ENCODE measurements around the gene MCCD1. TPM values are rescaled to one million over a fixed set of nuclear protein-coding genes. Genes with fewer than 3 reads are reported as not detected.

MCCD1 gene
- total RNA-seq, 1 experiment from 2014 or later: not detected

DNA sequence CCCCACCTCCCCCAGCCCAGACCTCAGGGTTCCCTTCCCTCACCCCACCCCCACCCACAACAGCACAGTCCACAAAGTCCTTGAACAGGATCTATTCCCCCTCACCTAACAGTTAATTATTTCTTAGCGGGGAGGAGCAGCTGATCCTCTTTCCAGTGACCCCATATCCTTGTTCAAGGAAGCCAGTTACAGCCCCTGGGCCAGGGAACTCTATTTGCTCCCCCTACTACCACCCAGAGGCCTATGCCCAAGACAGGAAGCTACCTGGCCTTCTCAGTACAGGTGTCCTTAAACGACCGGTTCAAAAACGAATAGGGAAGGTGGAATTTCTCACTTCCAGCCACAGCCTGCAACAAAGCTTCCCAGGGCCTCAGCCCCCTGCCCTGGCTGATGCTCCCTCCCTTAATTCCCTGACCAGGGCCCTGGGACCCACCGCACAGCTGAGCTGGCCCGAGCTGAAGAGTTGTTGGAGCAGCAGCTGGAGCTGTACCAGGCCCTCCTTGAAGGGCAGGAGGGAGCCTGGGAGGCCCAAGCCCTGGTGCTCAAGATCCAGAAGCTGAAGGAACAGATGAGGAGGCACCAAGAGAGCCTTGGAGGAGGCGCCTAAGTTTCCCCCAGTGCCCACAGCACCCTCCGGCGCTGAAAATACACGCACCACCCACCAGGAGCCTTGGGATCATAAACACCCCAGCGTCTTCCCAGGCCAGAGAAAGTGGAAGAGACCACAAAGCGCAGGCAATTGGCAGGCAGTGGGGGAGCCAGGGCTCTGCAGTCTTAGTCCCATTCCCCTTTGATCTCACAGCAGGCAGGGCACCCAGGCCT is 778 bp downstream of the MCCD1 start:
- no peak overlapping the region for H3K4me3 ChIP-seq (ENCODE audit: low read depth in 2 of 2, low read length in 2 of 2)
- CTCF ChIA-PET: no interaction called here
- H3K36me3 ChIP-seq (ENCODE audit: control insufficient read depth, insufficient read depth, low read length): peaks cover 23% of the 10 kb centered on the region
- DNase-seq (ENCODE audit: low read depth, low spot score) (no peak), ATAC-seq (peak; percentile 48)
- POLR2A ChIA-PET: interaction anchor here (0.7 kb wide), 1 partner anchor 12 kb away, joined by 3 read pairs; the partner anchor contains the start of gene DDX39B
- H3K4me1 ChIP-seq (ENCODE audit: control insufficient read depth, insufficient read depth, low read length): peaks cover 4% of the 10 kb centered on the region; the same call in 1 of the 2 replicates
- BruUV-seq (replicated peaks): no TSS peak
- intact Hi-C loops (cut with micrococcal nuclease; ENCODE audit: unreplicated experiment) (no loop called here), in situ Hi-C loops (cut with HindIII; ENCODE audit: low pct_unique_long_range_greater_than_20kb, low sequenced_read_pairs) (no loop called here)
- H3K27ac ChIP-seq (ENCODE audit: low read length): no peak overlapping the region
- no peaks in the 10 kb centered on the region for H3K27me3 ChIP-seq (ENCODE audit: control insufficient read depth, insufficient read depth, low read length)
- TF ChIP-seq, protein P1, sequence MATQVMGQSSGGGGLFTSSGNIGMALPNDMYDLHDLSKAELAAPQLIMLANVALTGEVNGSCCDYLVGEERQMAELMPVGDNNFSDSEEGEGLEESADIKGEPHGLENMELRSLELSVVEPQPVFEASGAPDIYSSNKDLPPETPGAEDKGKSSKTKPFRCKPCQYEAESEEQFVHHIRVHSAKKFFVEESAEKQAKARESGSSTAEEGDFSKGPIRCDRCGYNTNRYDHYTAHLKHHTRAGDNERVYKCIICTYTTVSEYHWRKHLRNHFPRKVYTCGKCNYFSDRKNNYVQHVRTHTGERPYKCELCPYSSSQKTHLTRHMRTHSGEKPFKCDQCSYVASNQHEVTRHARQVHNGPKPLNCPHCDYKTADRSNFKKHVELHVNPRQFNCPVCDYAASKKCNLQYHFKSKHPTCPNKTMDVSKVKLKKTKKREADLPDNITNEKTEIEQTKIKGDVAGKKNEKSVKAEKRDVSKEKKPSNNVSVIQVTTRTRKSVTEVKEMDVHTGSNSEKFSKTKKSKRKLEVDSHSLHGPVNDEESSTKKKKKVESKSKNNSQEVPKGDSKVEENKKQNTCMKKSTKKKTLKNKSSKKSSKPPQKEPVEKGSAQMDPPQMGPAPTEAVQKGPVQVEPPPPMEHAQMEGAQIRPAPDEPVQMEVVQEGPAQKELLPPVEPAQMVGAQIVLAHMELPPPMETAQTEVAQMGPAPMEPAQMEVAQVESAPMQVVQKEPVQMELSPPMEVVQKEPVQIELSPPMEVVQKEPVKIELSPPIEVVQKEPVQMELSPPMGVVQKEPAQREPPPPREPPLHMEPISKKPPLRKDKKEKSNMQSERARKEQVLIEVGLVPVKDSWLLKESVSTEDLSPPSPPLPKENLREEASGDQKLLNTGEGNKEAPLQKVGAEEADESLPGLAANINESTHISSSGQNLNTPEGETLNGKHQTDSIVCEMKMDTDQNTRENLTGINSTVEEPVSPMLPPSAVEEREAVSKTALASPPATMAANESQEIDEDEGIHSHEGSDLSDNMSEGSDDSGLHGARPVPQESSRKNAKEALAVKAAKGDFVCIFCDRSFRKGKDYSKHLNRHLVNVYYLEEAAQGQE (IDR thresholded peaks at IDR 0.05; ENCODE audit: insufficient read depth in 1 of 2, low read depth in 2 of 2, low read length in 1 of 2): no peak
- TF ChIP-seq SIN3A (IDR thresholded peaks at IDR 0.05; ENCODE audit: borderline replicate concordance, insufficient read depth, low read depth, low read length): no peak
- TF ChIP-seq, protein P2, sequence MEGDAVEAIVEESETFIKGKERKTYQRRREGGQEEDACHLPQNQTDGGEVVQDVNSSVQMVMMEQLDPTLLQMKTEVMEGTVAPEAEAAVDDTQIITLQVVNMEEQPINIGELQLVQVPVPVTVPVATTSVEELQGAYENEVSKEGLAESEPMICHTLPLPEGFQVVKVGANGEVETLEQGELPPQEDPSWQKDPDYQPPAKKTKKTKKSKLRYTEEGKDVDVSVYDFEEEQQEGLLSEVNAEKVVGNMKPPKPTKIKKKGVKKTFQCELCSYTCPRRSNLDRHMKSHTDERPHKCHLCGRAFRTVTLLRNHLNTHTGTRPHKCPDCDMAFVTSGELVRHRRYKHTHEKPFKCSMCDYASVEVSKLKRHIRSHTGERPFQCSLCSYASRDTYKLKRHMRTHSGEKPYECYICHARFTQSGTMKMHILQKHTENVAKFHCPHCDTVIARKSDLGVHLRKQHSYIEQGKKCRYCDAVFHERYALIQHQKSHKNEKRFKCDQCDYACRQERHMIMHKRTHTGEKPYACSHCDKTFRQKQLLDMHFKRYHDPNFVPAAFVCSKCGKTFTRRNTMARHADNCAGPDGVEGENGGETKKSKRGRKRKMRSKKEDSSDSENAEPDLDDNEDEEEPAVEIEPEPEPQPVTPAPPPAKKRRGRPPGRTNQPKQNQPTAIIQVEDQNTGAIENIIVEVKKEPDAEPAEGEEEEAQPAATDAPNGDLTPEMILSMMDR (IDR thresholded peaks at IDR 0.05): no peak
- TF ChIP-seq TCF7L2 (IDR thresholded peaks at IDR 0.05; ENCODE audit: low read depth, low read length): no peak
- TF ChIP-seq POLR2AphosphoS5 (IDR thresholded peaks at IDR 0.05; ENCODE audit: low read depth, low read length): peak; percentile 76; the same call in 1 of the 2 replicates
- no peaks in the 10 kb centered on the region for H3K9me3 ChIP-seq (ENCODE audit: control insufficient read depth, insufficient read depth, low read depth, low read length)

DNA sequence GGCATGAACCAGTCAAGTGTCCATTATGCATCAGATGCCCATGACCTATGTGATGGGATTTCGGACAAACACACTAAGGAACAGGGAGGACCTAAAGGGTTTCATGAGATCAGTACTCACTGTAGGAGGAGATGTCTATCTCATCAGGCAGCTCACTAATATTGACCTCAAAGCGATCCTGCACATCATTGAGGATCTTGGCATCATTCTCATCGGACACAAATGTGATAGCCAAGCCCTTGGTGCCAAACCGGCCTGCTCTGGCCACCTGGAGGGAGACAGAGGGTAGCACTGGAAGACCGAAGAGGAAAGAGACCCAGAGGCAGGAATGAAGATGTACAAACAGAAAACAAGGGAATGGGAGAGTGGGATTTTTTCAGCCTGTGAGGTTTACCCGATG is 1.9 kb downstream of the MCCD1 start:
- ChIA-PET POLR2A (no interaction called here), CTCF (no interaction called here)
- in situ Hi-C loops (cut with HindIII; ENCODE audit: low pct_unique_long_range_greater_than_20kb, low sequenced_read_pairs) (no loop called here), intact Hi-C loops (cut with micrococcal nuclease; ENCODE audit: unreplicated experiment) (no loop called here)
- Histone ChIP-seq H3K4me3 (ENCODE audit: low read depth in 2 of 2, low read length in 2 of 2) (no peak overlapping the region), H3K9me3 (ENCODE audit: control insufficient read depth, insufficient read depth, low read depth, low read length) (no peaks in the 10 kb centered on the region), H3K27ac (ENCODE audit: low read length) (no peak overlapping the region), H3K36me3 (ENCODE audit: control insufficient read depth, insufficient read depth, low read length) (peaks cover 30% of the 10 kb centered on the region), H3K4me1 (ENCODE audit: control insufficient read depth, insufficient read depth, low read length) (peaks cover 4% of the 10 kb centered on the region; the same call in 1 of the 2 replicates), H3K27me3 (ENCODE audit: control insufficient read depth, insufficient read depth, low read length) (no peaks in the 10 kb centered on the region)
- TF ChIP-seq, protein P1 (IDR thresholded peaks at IDR 0.05; ENCODE audit: insufficient read depth in 1 of 2, low read depth in 2 of 2, low read length in 1 of 2): no peak
- TF ChIP-seq POLR2AphosphoS5 (IDR thresholded peaks at IDR 0.05; ENCODE audit: low read depth, low read length) (peak; percentile 27; the same call in 1 of the 2 replicates), SIN3A (IDR thresholded peaks at IDR 0.05; ENCODE audit: borderline replicate concordance, insufficient read depth, low read depth, low read length) (no peak)
- no peak for DNase-seq (ENCODE audit: low read depth, low spot score)
- no peak for ATAC-seq
- no TSS peak for BruUV-seq (replicated peaks)

All from Panc1 (cell line).